GM11168 (cell line): ENCODE results near the gene THOC1.

Experiments used
- in situ Hi-C: fragments of 300-500 bp; cut with MboI; formaldehyde crosslinking; loops from one replicate; pipeline ENCODE4 v1.12.0; 2022; ENCODE audit warnings: low sequenced_read_pairs; ENCODE audit not compliant: unreplicated experiment

Gene THOC1

GRCh38 chr18:217532-218336 is 50.1 kb downstream of the THOC1 start:
- in situ Hi-C loops = no loop called here

- in situ Hi-C loops = no loop called here
Observed at GRCh38 chr18:215448-216010, 52.3 kb downstream of the THOC1 start.

GRCh38 chr18:213966-214365 is 53.9 kb downstream of the THOC1 start:
- in situ Hi-C loops = no loop called here

- in situ Hi-C loops = no loop called here
Observed at GRCh38 chr18:213505-213904, 54.3 kb downstream of the THOC1 start.

- in situ Hi-C loops = no loop called here
Observed at GRCh38 chr18:212780-213179, 55.1 kb downstream of the THOC1 start.

GRCh38 chr18:211582-211981 is 56.3 kb downstream of the THOC1 start:
- in situ Hi-C loops = no loop called here

- in situ Hi-C loops = no loop called here
Observed at GRCh38 chr18:210733-211132, 57.1 kb downstream of the THOC1 start.

- in situ Hi-C loops = no loop called here
Observed at GRCh38 chr18:210075-210474, 57.8 kb downstream of the THOC1 start.

- in situ Hi-C loops = no loop called here
Observed at GRCh38 chr18:199768-200167, 68.1 kb downstream of the THOC1 start.

GRCh38 chr18:199214-199613 is 68.6 kb downstream of the THOC1 start:
- in situ Hi-C loops = no loop called here

GRCh38 chr18:195651-196050 is 72.2 kb downstream of the THOC1 start:
- in situ Hi-C loops = no loop called here

GRCh38 chr18:192801-193200 is 75.0 kb downstream of the THOC1 start:
- in situ Hi-C loops = no loop called here

GRCh38 chr18:191725-192124 is 76.1 kb downstream of the THOC1 start:
- in situ Hi-C loops = no loop called here

GRCh38 chr18:189254-189653 is 78.6 kb downstream of the THOC1 start:
- in situ Hi-C loops = no loop called here

GRCh38 chr18:183769-184168 is 84.1 kb downstream of the THOC1 start:
- in situ Hi-C loops = no loop called here

GRCh38 chr18:181711-182110 is 86.1 kb downstream of the THOC1 start:
- in situ Hi-C loops = no loop called here

- in situ Hi-C loops = no loop called here
Observed at GRCh38 chr18:179499-179898, 88.3 kb downstream of the THOC1 start.

GRCh38 chr18:172361-172760 is 95.5 kb downstream of the THOC1 start:
- in situ Hi-C loops = no loop called here
